VCaP (cell line): ENCODE data around the gene GANC.
"Not testable (repeated sequence)": the region's sequence is repeated elsewhere in the genome, so short reads cannot be mapped to it uniquely, and the experiment has no call there.

ENCODE experiments used
- H3K27ac ChIP-seq: fragments of 450-650 bp; 2 replicates; pipeline ENCODE4 v1.5.1; 2017
- CTCF ChIP-seq: fragments of 450-650 bp; conservative IDR thresholded peaks from 2 replicates; pipeline ENCODE4 v1.5.1; 2017; ENCODE audit warnings: mild to moderate bottlenecking, moderate library complexity

The GANC gene

DNA sequence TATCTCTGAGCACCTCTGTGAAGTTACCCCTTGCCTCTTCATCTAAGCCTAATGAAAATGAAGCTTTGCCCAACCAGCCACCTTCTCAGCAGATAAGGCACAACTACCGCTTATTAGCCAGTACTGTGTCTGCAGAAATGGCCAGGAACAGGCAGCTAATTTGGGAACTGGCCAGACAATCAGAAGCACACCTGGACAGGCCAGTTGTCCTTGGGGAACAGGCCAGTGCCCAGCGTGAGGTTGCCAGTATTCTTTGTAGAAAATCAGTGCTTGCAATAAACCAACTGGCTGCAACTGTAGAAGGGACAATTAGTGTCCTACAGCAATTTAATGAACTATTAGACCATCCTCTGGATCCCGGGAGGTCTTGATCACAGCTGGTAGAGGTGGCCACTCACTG lies 10.7 kb downstream of the GANC start:
- H3K27ac ChIP-seq, result no peak overlapping the region
- TF ChIP-seq CTCF, result no peak

DNA sequence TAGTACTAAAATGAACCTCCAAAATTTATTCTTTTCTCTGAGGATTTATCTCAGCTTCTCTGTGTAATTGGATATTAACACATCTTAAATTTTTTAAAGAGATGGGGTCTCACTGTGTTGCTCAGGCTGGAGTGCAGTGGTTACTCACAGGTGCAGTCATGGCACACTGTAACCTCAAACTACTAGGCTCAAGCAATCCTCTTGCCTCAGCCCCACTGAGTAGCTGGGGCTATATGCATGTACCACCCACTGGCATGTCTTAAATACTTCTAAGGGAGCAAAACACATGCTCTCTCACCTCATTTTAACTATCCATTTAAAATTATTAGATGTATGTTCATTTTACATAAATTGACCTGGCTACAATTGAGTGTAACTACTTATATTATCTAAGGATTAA lies 11.6 kb downstream of the GANC start:
- no peak for TF ChIP-seq CTCF
- no peak overlapping the region for H3K27ac ChIP-seq

- H3K27ac ChIP-seq, result no peak overlapping the region
- TF ChIP-seq CTCF, result no peak
Measured at GRCh38 chr15:42285034-42285433, 12.0 kb downstream of the GANC start.

DNA sequence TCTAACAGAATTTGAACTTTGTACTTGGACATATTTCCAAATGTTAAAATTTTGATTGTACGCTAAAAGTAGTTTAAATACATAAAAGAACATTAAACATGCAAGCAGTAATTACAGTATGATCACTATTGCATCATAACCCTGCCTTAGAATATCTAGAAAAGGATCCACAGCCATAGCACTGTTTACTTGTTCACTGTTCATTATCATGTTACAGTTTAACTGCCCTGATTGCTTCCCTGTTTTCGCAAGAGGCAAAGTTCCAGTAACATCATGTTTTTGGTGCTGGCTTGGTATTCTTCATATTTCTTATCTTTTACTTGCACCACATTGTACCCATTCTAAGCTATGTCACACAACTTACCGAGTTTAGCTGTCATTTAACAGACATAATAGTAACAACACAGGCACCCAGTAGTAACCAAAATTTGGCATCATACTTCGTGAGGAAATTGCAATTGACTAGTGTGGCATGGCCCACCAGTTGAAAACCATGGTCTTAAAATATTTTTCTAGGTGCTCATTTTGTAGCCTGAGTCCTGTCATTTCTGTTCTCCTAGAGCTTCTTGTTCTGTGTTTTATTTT lies 13.5 kb downstream of the GANC start:
- H3K27ac ChIP-seq, result no peak overlapping the region; the same call in 1 of the 2 replicates
- no peak for TF ChIP-seq CTCF

DNA sequence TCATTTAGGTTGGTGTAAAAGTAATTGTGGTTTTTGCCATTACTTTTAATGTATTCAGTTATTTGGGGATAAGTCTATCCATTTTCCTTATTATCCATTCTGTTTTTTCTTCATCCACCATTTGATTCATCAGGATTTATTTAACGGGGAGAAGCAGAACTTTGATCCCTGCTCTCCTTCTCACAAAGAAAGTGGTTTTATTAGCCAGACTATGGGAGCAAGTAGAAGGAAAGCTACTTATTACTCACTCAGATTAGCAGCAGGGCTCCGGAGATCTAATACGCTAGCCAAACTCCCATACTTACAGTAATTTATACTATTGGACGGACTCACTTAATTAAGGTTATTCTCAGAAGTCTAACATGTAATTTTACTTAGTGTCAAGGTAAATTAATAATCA lies 14.9 kb downstream of the GANC start:
- H3K27ac ChIP-seq, result no peak overlapping the region
- TF ChIP-seq CTCF, result no peak

GRCh38 chr15:42289166-42289565 lies 16.2 kb downstream of the GANC start:
- TF ChIP-seq CTCF, result no peak
- no peak overlapping the region for H3K27ac ChIP-seq

GRCh38 chr15:42301004-42301403 lies 28.0 kb downstream of the GANC start:
- not testable (repeated sequence) for H3K27ac ChIP-seq

GRCh38 chr15:42306681-42307080 lies 33.7 kb downstream of the GANC start:
- no peak for TF ChIP-seq CTCF
- peak overlapping the region; percentile 61 for H3K27ac ChIP-seq
